Chondrocyte (in vitro differentiated cells): ENCODE data around the gene VPS13C. TPM values are rescaled to one million over a fixed set of nuclear protein-coding genes. Genes with fewer than 3 reads are reported as not detected.

ENCODE experiments used
- DNase-seq: peaks from one replicate; pipeline ENCODE4 v3.0.0; 2021; ENCODE audit warnings: mixed read lengths, low spot score
- H3K27ac Mint-ChIP-seq: one replicate; pipeline ENCODE4 v1.8.0; 2021; ENCODE audit warnings: mild to moderate bottlenecking, moderate library complexity, mixed read lengths; ENCODE audit not compliant: unreplicated experiment
- H3K27me3 Mint-ChIP-seq: 2 replicates; pipeline ENCODE4 v1.8.0; 2021; ENCODE audit warnings: low read depth, mixed read lengths
- H3K36me3 Mint-ChIP-seq: 2 replicates; pipeline ENCODE4 v1.8.0; 2021; ENCODE audit warnings: low read depth, mixed read lengths
- H3K4me1 Mint-ChIP-seq: 2 replicates; pipeline ENCODE4 v1.8.0; 2021; ENCODE audit warnings: low read depth, mild to moderate bottlenecking, mixed read lengths
- H3K4me3 Mint-ChIP-seq: one replicate; pipeline ENCODE4 v1.8.0; 2021; ENCODE audit warnings: mild to moderate bottlenecking, moderate library complexity, mixed read lengths; ENCODE audit not compliant: unreplicated experiment
- H3K9me3 Mint-ChIP-seq: 2 replicates; pipeline ENCODE4 v1.8.0; 2021; ENCODE audit warnings: low read depth, mixed read lengths
- CTCF ChIP-seq: fragments of 200-600 bp; sonication (generic); IDR thresholded peaks from 2 replicates; pipeline ENCODE4 v1.5.0; 2021; ENCODE audit warnings: antibody characterized with exemption, mild to moderate bottlenecking, moderate library complexity
- total RNA-seq: library from RNA; stranded (reverse); gene quantifications from 3 replicates; pipeline ENCODE4 v1.2.1, GENCODE V29; 2021

VPS13C gene
- total RNA-seq, 1 donor from 2014 or later, result 46.0 TPM

GRCh38 chr15:61917457-61917856 lies 142.8 kb downstream of the VPS13C start:
- Mint-ChIP-seq H3K27ac (no peak overlapping the region), H3K9me3 (no peaks in the 10 kb centered on the region), H3K36me3 (peaks cover 22% of the 10 kb centered on the region), H3K27me3 (no peaks in the 10 kb centered on the region), H3K4me1 (no peaks in the 10 kb centered on the region), H3K4me3 (no peak overlapping the region)
- no peak for DNase-seq
- no peak for TF ChIP-seq CTCF

GRCh38 chr15:61916104-61916503 lies 144.1 kb downstream of the VPS13C start:
- Mint-ChIP-seq H3K27me3 (no peaks in the 10 kb centered on the region), H3K9me3 (no peaks in the 10 kb centered on the region), H3K4me3 (no peak overlapping the region), H3K36me3 (peaks cover 18% of the 10 kb centered on the region), H3K27ac (no peak overlapping the region), H3K4me1 (peaks cover 3% of the 10 kb centered on the region)
- no peak for TF ChIP-seq CTCF
- DNase-seq, result no peak

- Mint-ChIP-seq H3K4me3 (no peak overlapping the region), H3K9me3 (no peaks in the 10 kb centered on the region), H3K27me3 (no peaks in the 10 kb centered on the region), H3K4me1 (peaks cover 8% of the 10 kb centered on the region), H3K27ac (no peak overlapping the region), H3K36me3 (peaks cover 20% of the 10 kb centered on the region)
- no peak for DNase-seq
- no peak for TF ChIP-seq CTCF
Observed at GRCh38 chr15:61915640-61916039, 144.6 kb downstream of the VPS13C start.

- H3K4me3 Mint-ChIP-seq, result no peak overlapping the region
- TF ChIP-seq CTCF, result no peak
- peaks cover 8% of the 10 kb centered on the region for H3K4me1 Mint-ChIP-seq
- peaks cover 25% of the 10 kb centered on the region for H3K36me3 Mint-ChIP-seq
- no peak overlapping the region for H3K27ac Mint-ChIP-seq
- DNase-seq, result no peak
- no peaks in the 10 kb centered on the region for H3K9me3 Mint-ChIP-seq
- no peaks in the 10 kb centered on the region for H3K27me3 Mint-ChIP-seq
Observed at GRCh38 chr15:61910839-61911369, 149.3 kb downstream of the VPS13C start.

GRCh38 chr15:61908241-61908640 lies 152.0 kb downstream of the VPS13C start:
- no peak for DNase-seq
- no peak overlapping the region for H3K27ac Mint-ChIP-seq
- H3K36me3 Mint-ChIP-seq, result peaks cover 29% of the 10 kb centered on the region
- no peaks in the 10 kb centered on the region for H3K27me3 Mint-ChIP-seq
- no peaks in the 10 kb centered on the region for H3K9me3 Mint-ChIP-seq
- no peak for TF ChIP-seq CTCF
- no peak overlapping the region for H3K4me3 Mint-ChIP-seq
- H3K4me1 Mint-ChIP-seq, result peaks cover 8% of the 10 kb centered on the region
